ENCODE results near the gene TRIM14. TPM values are rescaled to one million over a fixed set of nuclear protein-coding genes. Genes with fewer than 3 reads are reported as not detected.

Gene TRIM14
- 2.6 and 7.3 TPM in 2 replicates for total RNA-seq

GRCh38 chr9:98118640-98119601, at the start of gene TRIM14:
TSS of gene TRIM14 (minus strand) at chr9:98119222. CDS start at chr9:98119188, 34 bp downstream.

GRCh38 chr9:98056269-98057137, 62.5 kb downstream of the TRIM14 start, which contains the start of gene NANS:
TSS of gene NANS (plus strand) at chr9:98056732. CDS start at chr9:98056809, 77 bp downstream.

Other genes starting within 250 kb of the TRIM14 start
- gene TRMO, start 196.7 kb downstream of the TRIM14 start, total RNA-seq = 12.1 and 13.0 TPM in 2 replicates
- not detected in 2 replicates for gene HEMGN, start 181.1 kb downstream of the TRIM14 start, total RNA-seq
- 9.2 and 12.9 TPM in 2 replicates for gene ANP32B, start 135.9 kb downstream of the TRIM14 start, total RNA-seq
- gene NANS, start 62.5 kb downstream of the TRIM14 start, total RNA-seq = 39.6 and 42.0 TPM in 2 replicates
- 0.26 and 0.73 TPM in 2 replicates for gene CORO2A, start 73.4 kb upstream of the TRIM14 start, total RNA-seq
- 17.6 and 25.4 TPM in 2 replicates for gene TBC1D2, start 136.4 kb upstream of the TRIM14 start, total RNA-seq